GM12892 (cell line): ENCODE results near the gene CARNS1.

Experiments
- DNase-seq: peaks from one replicate; pipeline ENCODE4 v3.0.0; 2011; ENCODE audit not compliant: insufficient read length
- FAIRE-seq: peaks from 2 replicates; lab custom pipeline; 2011; peaks lifted over from hg19 to GRCh38; lab: Jason Lieb, UNC
- POLR2A ChIP-seq: IDR thresholded peaks from 2 replicates; pipeline ENCODE4 v1.6.1; 2011; ENCODE audit warnings: low read depth, low read length, control low read depth
- POLR2AphosphoS5 ChIP-seq: IDR thresholded peaks from 2 replicates; pipeline ENCODE4 v1.6.1; 2011; ENCODE audit warnings: low read depth, low read length, control low read depth
- TAF1 ChIP-seq: IDR thresholded peaks from 2 replicates; pipeline ENCODE4 v1.6.1; 2011; ENCODE audit warnings: low read depth, mild to moderate bottlenecking, control low read depth, low read length, borderline replicate concordance

Gene CARNS1

DNA sequence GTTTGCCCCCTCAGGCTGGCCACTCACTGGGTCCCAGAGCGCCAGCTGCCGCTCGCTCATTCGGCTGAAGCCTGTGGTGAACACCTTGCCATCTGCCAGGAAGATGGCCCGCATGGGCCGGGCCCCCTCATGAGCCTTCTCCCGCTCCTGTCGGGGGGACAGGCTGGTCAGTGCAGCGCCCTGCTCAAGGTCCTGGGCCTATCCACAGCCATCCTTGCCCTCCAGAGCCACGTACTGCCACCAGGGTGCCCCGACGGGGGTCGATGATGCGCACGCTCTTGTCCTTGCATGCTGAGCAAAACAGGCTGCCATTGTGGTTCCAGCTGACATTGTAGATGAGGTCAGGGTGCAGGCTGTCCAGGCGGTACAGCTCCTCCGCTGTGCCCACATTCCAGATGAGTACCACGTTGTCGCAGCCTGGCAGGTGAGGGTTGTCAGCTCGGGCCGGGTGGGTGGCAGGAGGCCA is 25.7 kb downstream of the CARNS1 start:
- DNase-seq (no peak), FAIRE-seq (no peak)
- TF ChIP-seq POLR2AphosphoS5 (no peak), TAF1 (no peak), POLR2A (no peak)

DNA sequence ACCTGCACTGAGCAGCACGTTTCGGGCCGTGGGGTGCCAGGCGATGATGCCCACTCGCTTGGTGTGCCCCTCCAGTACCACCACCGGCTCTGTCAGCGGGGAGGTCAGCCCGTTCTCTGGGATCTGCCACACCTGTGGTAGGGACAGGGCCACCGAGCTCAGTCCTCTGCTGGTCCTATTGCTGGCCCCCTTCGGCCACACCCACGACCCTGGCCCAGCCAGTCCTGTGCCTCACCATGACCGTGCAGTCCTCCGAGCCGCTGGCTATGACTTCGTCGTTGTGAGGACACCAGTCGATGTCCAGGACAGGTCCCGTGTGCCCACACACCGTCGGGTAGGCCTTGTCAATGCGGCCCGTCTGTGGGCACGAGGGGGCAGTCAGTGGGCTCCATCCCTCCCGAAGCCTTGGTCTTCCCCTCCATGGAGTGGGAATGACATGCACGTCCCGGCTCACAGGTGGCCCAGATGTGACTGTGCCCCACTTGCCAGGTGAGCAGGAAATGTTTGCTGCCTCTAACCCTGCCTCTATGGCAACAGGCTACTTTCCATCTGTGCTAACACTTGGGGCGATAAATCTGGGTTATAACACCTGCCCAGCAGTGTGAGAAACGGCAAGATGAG is 26.4 kb downstream of the CARNS1 start:
- TF ChIP-seq TAF1 (no peak), POLR2A (no peak), POLR2AphosphoS5 (no peak)
- peak; percentile 42 for FAIRE-seq
- no peak for DNase-seq

DNA sequence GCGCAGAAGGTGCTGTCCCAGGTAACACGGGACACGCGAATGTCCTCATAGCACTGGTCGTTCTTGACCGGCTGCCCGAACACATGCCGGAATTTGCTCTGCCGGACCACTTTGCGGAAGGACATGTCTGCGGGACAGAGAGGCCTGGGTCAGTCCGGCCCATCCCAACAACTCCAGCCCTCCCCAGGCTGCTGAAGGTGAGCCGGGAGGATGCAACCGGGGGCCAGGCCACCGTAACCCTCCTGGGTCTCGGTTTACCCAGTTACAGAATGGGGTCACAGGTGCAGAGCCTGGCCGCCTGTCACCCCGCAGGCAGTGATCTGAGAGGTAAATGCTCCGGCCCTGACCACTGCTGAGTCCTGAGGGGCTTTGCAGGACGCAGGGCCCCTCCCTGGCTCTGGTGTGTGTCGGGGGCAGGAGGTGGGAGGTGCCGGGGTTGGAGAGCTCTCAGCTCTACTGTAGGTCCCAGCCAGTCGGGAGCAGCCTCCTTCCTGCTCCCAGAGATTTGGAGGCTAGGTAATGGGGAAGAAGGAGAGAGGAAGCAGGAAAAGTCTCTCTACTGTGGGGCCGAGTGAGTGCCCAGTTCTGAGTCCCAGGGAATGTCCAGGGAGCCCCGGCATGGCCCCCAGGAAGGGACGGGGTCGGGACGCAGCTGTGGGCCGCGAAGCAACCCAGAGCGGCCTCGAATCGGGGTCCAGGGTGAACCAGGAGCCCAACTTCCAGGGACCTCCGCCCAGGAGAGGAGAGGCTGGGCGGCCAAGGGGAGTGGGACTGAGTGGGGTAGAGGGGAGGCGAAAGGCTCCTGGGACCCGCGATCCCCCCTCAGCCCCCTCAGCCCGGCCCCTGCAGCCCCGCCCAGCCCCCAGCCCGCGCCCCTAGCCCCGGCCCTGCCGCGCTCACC is 27.3 kb downstream of the CARNS1 start:
- TF ChIP-seq TAF1 (no peak), POLR2A (peak; percentile 23; the same call in 1 of the 2 replicates)
- DNase-seq (no peak), FAIRE-seq (no peak)

DNA sequence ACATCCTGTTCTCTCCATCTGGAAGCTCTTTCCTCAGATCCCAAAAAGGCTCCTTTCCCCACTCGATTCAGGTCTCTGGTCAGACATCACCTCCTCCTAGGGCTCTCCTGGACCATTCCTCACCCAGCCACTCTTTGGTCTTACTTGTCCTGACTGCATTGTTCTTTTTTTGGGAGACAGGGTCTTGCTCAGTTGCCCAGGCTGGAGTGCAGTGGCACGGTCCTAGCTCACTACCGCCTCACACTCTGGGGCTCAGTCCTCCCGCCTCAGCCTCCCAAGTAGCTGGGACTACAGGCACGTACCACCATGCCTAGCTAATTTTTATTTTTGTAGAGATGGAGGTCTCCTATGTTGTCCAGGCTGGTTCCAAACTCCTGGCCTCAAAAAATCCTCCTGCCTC is 30.0 kb downstream of the CARNS1 start:
- DNase-seq: no peak
- TF ChIP-seq POLR2AphosphoS5 (no peak), POLR2A (peak; percentile 12; the same call in 1 of the 2 replicates), TAF1 (no peak)
- no peak for FAIRE-seq

DNA sequence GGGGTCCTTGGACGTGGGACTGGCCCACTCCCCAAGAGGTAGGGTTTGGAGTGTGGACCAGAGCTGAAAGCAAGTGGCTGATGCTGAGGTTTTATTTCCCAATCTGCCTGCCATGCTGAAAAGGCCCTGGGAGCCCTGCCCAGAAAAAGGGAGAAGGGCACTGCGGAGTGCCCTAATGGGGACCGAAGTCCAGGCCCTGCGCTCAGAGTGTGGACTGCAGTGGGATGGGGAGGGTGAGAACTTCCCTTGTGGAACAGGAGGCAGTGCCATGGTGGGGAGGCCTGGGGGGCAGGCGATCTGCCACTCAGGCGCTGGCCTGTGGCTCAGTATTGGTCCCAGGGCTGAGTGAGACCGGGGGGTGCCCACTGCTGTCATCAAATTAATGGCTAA is 32.7 kb downstream of the CARNS1 start:
- FAIRE-seq: no peak
- TF ChIP-seq TAF1 (no peak), POLR2AphosphoS5 (no peak), POLR2A (no peak)
- DNase-seq: no peak

DNA sequence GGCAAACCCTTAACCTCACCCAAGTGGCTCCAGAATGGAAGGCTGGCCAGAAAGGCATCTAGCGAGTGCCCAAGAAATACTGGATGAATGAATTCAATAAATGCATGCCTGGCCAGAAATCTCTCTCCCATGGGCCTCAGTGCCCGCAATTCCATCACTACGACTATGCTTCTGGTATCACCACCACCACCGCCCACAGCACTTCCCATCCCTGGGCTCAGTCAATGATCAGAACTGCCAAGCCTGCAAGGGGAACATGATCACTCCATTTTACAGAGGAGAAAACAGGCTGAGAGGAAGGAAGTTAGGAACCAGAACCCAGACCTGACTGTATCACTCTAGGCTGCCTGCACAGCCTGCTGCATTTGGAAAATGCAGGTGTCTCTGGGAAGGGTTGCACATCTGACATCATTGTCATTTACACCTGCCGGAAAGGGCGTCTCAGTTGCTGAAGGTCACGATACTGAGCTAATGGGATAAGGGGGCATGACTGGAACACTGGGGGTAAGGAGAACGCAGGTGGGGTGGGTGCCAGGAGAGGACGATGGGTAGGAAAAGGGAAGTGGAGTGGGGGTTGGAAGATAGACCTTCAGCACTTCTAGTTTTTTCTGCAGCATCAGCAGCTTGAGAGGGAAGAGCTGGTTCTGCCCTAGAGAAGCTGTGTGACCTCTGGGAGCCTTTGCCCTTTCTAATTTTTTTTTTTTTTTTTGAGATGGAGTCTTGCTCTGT is 33.8 kb downstream of the CARNS1 start:
- no peak for TF ChIP-seq TAF1
- no peak; the same call in 1 of the 2 replicates for TF ChIP-seq POLR2A
- no peak for TF ChIP-seq POLR2AphosphoS5
- FAIRE-seq (no peak), DNase-seq (no peak)

DNA sequence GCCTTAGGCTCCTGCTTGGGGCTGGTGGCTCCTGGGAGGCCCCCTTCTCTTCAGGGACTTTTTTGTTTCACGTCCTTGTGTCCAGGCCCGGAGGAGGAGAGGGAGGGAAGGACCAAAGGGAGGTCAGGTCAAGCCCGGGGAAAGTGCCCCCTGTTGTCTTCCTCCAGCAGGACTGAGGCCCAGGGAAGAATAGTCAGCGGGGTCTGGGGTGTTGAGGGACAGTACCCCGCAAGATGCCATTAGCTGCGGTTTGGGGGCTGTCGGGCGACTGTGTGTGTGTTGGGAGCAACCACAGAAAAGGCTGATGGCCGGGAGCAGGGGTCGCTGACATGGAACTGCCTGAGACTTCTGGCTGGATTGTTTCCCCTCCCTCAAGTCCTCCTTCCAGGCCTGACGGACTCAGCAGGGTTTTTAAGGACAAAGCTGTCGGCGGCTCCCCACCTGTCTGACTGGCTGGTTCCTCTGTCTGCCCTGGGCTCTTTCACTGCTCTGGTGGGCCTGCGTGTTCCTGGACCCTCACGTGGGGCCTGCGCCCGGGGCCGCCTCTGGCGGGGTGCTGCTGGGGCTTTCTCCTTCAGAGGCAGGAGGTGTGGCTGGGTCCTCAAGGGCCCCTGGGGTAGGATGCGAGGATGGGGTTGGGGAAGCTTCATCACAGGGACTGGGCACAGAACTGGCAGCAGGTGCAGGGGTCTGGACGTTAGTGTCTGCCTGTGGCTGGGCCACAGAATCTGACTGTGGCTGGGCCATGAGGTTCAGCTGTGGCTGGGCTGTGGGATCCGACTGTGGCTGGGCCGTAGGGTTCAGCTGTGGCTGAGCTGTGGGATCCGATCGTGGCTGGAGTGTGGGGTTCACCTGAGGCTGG is 35.5 kb downstream of the CARNS1 start:
- DNase-seq (no peak), FAIRE-seq (no peak)
- TF ChIP-seq POLR2A (no peak), TAF1 (no peak), POLR2AphosphoS5 (no peak)

DNA sequence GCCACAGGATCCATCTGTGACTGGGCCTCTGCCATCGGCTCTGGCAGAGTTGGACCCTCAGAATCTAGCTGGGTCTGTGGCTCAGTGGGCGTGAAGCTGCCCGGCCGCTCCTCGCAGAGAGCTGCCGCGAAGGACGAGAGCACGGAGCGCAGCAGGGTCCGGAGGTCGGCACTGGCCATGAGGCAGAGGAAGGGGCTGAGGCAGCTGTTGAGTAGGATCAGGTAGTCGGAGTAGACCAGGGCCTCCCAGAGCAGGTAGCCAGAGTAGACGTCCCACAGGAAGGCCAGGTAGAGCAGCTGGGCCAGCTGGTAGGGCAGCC is 36.1 kb downstream of the CARNS1 start:
- no peak for FAIRE-seq
- DNase-seq: no peak
- TF ChIP-seq POLR2AphosphoS5 (no peak), POLR2A (0 out of 2 replicates have a peak, but pooled peaks have one; percentile 4)

DNA sequence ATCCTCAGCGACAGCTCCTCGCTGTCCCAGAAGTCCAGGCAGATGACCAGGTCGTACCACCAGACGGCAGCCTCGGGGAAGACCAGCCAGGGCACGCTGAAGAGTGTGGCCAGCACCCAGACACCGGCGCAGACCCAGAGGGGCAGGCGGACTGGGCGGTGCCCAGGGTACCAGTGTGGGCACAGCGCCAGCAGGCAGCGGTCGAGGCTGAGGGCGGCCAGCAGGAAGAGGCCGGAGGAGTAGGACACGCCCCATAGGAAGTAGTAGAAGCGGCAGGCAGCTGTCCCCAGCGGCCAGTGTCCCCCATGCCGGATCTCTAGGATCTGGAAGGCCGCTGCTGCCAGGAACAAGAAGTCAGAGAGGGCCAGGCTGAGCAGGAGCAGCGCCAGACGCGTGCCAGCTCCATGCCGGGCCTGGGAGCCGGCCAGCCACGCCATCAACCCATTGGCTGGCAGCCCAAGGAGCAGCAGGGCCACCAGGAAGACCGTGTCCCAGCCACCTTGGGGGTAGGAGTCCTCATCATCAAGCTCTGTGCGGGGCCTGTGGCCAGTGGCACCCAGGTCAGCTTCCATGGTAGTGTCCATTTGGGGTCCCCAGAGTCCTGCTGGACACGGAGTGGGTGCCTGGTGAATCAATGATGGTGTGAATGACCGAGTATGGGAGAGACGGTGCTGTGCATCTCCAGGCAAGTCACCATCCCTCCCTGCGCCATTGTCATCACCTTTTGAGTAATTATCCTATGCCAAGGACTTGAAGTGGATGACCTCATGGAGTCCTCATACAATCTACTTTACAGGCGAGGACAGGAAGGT is 36.9 kb downstream of the CARNS1 start, which contains the start of gene GPR152:
TSS of gene GPR152 (minus strand) at position 589 of the 812 bp plus-strand sequence. CDS start at position 584, 5 bp downstream.
- DNase-seq (no peak), FAIRE-seq (peak; percentile 30)
- TF ChIP-seq POLR2A (no peak), POLR2AphosphoS5 (no peak), TAF1 (no peak)

DNA sequence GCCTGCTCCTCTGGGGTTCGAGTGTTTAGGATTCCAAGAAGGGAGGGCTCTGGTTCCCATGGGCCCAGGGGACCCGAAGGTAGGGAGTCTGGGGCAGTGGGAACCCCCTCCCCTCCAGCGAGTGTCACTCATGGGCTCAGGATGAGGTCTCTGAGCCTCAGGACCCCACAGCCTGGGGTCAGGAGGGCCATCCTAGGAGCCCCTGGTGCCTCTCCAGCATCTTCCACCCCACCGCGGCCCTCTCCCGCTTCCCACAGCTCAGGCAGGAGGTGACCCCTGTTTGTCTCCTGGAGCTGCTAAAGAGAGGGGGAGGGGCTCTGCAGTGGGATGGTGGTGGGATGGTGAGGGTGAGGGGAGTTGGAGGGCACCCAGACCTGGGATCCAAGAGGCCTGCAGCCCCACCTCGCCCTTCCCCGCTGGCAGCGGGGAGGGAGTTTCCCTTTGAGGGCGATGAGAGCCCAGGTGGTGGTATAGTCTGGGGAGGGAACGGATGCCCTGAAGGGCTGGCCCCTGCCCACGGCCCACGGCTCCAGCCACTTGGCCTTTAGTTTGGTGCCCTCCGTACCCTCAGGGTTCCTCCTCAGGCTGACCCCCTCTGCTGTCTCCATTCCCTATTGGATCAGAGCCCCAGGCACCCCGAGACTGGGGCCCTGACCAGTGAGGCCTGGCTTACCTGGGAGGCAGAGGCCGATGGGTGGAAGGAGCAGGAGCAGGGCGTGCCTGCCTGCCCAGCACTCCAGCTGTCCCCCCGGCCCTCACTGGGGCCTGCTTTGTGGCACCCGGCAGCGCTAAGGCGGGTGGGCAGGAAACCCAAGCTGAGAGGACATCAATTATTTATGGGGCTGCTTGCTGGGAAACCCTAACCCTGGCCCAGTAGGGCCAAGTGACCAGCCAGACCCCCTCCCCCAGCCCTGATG is 38.6 kb downstream of the CARNS1 start:
- TF ChIP-seq POLR2AphosphoS5: no peak
- no peak for TF ChIP-seq TAF1
- TF ChIP-seq POLR2A: no peak; the same call in 1 of the 2 replicates
- DNase-seq: no peak
- no peak for FAIRE-seq
